D721Med (cell line): ENCODE measurements around the gene TPR.
"Not testable (repeated sequence)": the region's sequence is repeated elsewhere in the genome, so short reads cannot be mapped to it uniquely, and the experiment has no call there.

Experiments used
- DNase-seq: peaks from one replicate; pipeline ENCODE4 v3.0.0; 2011; ENCODE audit warnings: low spot score; ENCODE audit not compliant: insufficient read length
- FAIRE-seq: peaks from 2 replicates; lab custom pipeline; 2011; peaks lifted over from hg19 to GRCh38; lab: Jason Lieb, UNC
- TF ChIP-seq, protein P1 (sequence below): IDR thresholded peaks from 2 replicates; pipeline ENCODE4 v1.5.1; 2012; ENCODE audit warnings: mild to moderate bottlenecking, control low read depth; ENCODE audit not compliant: insufficient read depth; ENCODE audit errors: missing control alignments

TPR gene

DNA sequence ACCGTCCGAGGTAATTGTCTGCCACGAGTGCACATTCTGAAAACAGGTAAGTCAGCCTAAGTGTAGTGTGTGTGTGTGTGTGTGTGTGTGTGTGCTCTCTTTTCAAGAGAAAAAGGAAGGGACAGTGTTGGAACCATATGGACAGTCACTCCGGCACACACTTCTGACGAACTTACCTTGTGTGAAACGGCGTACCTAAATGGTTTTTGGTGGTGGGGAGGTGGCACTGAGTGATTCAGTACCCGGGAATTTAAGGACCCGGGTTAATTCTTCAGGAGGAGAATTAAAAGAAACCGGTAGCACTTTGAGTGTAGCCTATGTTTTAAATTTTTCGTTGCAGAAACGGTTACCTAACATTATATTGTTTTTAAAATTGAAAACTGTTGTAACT lies 871 bp upstream of the TPR start:
- peak; percentile 6 for FAIRE-seq

DNA sequence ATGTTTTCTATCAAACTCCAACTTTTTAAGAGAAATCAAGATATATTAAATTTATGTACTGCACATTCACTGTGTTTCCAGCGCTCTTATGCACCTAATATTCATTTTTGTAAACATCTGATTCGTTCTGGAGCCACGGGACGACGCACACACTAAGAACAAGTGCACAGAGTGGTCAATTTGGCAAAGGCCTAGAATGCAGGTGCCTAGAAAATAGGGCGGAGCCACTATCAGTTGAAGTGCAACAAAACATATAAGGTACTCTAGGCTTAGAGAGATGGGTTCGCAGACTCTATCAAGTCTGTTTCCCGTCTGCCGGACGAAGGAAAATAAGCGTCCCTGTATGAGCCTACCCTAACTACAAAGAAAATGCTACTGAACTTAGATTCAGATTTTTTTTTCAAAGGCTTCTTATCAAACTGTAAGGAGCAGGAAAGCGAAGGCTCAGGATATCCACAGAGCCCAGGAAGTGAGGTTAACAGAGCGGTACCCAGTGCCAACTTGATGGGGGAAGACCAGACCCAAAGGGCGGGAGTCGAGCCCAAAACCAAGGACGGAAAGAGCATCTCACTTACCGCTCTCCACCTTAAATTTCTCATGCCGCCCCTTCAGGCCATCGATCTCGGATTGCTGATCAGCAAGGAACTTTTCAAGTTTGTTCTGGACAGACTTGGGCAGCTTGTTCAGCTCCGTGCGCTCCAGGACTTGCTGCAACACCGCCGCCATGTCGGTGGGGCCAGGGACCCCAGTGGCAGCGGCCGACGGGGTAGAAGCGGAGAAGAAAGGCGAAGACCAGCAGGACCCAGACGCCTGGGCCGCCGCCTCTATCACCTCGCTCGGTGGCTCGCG lies 526 bp downstream of the TPR start:
- no peak for FAIRE-seq
- TF ChIP-seq, protein P1, sequence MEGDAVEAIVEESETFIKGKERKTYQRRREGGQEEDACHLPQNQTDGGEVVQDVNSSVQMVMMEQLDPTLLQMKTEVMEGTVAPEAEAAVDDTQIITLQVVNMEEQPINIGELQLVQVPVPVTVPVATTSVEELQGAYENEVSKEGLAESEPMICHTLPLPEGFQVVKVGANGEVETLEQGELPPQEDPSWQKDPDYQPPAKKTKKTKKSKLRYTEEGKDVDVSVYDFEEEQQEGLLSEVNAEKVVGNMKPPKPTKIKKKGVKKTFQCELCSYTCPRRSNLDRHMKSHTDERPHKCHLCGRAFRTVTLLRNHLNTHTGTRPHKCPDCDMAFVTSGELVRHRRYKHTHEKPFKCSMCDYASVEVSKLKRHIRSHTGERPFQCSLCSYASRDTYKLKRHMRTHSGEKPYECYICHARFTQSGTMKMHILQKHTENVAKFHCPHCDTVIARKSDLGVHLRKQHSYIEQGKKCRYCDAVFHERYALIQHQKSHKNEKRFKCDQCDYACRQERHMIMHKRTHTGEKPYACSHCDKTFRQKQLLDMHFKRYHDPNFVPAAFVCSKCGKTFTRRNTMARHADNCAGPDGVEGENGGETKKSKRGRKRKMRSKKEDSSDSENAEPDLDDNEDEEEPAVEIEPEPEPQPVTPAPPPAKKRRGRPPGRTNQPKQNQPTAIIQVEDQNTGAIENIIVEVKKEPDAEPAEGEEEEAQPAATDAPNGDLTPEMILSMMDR, result no peak
- DNase-seq, result no peak

More for the DNA sequence above, 871 bp upstream of the TPR start:
- TF ChIP-seq, protein P1, result no peak
- DNase-seq, result no peak

DNA sequence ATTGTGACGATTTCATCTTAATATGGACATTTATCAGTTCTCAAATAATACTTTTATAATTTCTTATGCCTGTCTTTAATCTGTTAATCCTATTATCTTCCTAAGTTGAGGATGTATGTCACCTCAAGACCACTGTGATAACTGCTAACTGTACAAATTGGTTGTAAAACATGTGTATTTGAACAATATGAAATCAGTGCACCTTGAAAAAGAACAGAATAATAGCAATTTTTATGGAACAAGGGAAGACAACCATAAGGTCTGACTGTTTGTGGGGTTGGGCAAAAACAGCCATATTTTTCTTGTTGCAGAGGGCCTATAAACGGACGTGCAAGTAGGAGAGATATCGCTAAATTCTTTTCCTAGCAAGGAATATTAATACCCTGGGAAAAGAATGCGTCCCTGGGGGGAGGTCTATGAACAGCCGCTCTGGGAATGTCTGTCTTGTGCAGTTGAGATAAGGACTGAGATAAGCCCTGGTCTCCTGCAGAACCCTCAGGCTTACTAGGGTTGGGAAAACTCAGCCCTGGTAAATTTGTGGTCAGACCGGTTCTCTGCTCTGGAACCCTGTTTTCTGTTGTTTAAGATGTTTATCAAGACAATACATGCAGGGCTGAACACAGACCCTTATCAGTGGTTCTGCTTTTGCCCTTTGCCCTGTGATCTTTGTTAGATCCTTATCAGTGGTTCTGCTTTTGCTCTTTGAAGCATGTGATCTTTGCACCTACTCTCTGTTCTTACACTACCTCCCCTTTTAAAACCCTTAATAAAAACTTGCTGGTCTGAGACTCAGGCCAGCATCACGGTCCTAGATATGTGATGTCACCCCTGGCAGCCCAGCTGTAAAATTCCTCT lies 27.0 kb downstream of the TPR start:
- DNase-seq, result not testable (repeated sequence)
- FAIRE-seq, result peak; percentile 84

DNA sequence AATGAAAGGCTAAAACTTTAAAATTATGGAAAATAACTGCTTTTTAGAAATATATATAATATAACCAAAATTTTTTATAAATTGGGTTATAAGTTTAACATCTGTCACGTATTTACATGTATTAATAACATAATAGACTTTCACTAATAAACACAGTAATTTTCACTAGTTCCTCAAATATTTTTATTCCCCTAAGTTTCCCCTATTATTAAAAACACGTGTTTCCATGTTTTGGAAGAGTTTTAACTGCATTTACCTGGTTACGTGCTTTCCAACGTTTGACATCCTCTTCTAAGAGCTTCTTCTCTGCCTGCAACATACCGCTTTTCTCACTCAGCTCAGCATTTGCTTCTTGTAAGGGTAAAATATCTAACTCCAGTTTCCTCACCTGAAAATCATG lies 34.3 kb downstream of the TPR start:
- TF ChIP-seq, protein P1, result no peak
- DNase-seq, result no peak

DNA sequence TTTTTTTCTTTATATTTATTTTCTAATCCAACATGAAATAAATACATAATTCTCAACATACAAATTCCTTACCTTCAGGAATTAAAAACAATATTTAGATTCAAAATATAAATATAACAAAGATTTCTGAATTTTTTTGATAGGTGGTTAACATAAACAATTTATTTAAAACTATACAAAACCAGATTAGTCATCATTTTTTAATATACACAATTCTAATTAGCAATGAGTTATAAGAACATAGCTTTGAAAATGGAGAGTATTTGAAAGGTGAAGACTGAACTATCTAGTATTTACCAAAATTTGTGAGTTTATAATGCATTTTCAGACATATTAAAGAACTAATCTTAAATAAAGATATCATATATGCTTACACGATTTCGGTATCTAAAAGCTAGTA lies 37.5 kb downstream of the TPR start:
- FAIRE-seq (no peak), DNase-seq (no peak)
- TF ChIP-seq, protein P1, result no peak

More for the DNA sequence above, 34.3 kb downstream of the TPR start:
- FAIRE-seq, result no peak

DNA sequence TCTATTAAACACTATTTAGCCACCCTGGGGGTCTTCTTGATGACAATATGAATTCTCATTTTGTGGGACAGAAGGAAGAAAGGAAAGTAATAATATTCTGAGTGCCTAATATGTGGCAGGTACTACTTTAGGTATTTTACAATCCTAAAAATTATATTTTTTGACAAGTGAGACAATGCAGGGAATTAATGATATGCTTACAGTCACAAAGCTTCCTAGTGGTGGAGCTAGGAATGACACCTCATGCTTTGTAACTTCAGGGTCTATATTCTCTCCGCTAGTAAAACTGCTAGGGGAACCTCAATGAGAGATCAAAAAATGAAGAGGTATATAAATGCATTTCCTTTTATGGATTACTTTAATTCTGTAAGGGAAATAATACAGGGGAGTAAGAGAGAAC lies 44.3 kb downstream of the TPR start:
- TF ChIP-seq, protein P1, result no peak
- FAIRE-seq, result peak; percentile 11
- no peak for DNase-seq

DNA sequence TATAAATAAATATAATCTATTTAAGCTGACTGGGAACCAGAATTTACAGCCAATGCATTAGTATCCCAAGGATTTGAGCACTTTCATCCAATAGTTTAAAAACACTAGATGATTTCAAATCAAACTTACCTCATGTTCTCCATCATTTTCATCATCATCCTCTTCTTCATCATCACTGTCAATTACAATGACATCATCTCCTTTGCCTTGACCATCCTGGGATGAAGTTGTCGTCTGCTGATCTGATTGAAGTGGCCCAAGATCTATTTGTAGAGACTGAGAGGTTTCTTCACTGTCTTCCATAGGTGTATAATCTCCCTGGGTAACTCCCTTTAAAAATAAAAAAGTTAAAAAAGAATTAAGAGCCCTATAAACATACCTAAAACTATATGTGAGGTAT lies 47.7 kb downstream of the TPR start:
- no peak for DNase-seq
- peak; percentile 46 for FAIRE-seq
- TF ChIP-seq, protein P1, result no peak
